ENCODE measurements around the gene BCAT1.
"Not testable (repeated sequence)": the region's sequence is repeated elsewhere in the genome, so short reads cannot be mapped to it uniquely, and the experiment has no call there.

BCAT1 gene

DNA sequence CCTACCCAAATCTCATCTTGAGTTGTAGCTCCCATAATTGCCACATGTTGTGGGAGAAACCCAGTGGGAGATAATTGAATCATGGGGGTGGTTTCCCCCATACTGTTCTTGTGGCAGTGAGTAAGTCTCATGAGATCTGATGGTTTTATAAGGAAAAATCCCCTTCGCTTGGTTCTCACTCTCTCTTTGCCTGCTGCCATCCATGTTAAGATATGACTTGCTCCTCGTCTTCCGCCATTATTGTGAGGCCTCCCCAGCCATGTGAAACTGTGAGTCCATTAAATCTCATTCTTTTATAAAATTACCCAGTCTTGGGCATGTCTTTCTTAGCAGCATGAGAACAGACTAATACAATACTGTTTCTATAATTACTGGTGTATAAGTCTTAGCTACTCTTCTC is 6.5 kb upstream of the BCAT1 start:
- no peaks in the 10 kb centered on the region for H3K27me3 ChIP-seq (ENCODE audit: control insufficient read depth, insufficient read depth, low read length)
- H3K36me3 ChIP-seq (ENCODE audit: control insufficient read depth, insufficient read depth, low read length) = no peaks in the 10 kb centered on the region
- peaks cover 2% of the 10 kb centered on the region for H3K4me1 ChIP-seq (ENCODE audit: control insufficient read depth, insufficient read depth, low read length)
- no peaks in the 10 kb centered on the region for H3K9me3 ChIP-seq (ENCODE audit: control insufficient read depth, insufficient read depth, low read length)
- no peak overlapping the region for H3K9ac ChIP-seq (ENCODE audit: low read depth, low read length)
- H3K4me3 ChIP-seq (ENCODE audit: low read depth, low read length) = no peak overlapping the region

DNA sequence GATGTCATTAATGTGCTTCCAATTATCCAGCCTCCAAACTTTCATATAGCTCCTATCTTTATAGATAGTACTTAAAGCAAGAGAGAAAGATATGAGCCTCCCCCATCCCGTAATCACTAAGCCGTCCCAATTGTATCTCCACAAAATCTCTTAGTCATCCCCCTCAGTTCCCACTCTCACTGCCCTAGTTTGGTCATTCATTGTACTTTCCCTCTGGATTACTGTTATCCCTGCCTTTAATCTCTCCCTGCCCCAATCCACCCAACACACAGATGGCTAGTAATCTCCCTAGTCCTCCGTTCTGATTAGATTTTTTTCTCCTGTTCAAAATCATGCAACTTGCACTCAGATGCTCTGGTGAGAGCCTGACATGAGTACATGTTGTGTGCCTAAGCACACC is 5.4 kb upstream of the BCAT1 start:
- Histone ChIP-seq H3K9ac (ENCODE audit: low read depth, low read length) (no peak overlapping the region), H3K36me3 (ENCODE audit: control insufficient read depth, insufficient read depth, low read length) (no peaks in the 10 kb centered on the region), H3K27me3 (ENCODE audit: control insufficient read depth, insufficient read depth, low read length) (no peaks in the 10 kb centered on the region), H3K9me3 (ENCODE audit: control insufficient read depth, insufficient read depth, low read length) (no peaks in the 10 kb centered on the region), H3K4me3 (ENCODE audit: low read depth, low read length) (no peak overlapping the region), H3K4me1 (ENCODE audit: control insufficient read depth, insufficient read depth, low read length) (peaks cover 2% of the 10 kb centered on the region)

DNA sequence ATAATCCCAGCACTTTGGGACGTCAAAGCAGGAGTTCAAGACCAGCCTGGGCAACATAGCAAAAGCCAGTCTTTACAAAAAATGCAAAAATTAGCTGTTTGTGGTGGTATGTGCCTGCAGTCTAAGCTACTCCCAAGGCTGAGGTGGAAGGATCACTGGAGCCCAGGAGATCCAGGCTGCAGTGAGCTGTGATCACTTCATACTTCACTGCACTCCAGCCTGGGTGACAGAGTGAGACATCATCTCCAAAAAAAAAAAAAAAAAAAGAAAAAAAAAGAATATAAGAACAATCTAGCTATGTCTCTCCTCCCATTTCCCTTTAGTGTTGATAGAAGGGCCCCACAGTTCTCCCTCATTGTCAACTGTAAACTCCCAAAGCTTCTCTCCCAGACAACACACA is 3.5 kb upstream of the BCAT1 start:
- H3K9me3 ChIP-seq (ENCODE audit: control insufficient read depth, insufficient read depth, low read length) = no peaks in the 10 kb centered on the region
- no peaks in the 10 kb centered on the region for H3K36me3 ChIP-seq (ENCODE audit: control insufficient read depth, insufficient read depth, low read length)
- no peak overlapping the region for H3K4me3 ChIP-seq (ENCODE audit: low read depth, low read length)
- peaks cover 2% of the 10 kb centered on the region for H3K4me1 ChIP-seq (ENCODE audit: control insufficient read depth, insufficient read depth, low read length)
- no peaks in the 10 kb centered on the region for H3K27me3 ChIP-seq (ENCODE audit: control insufficient read depth, insufficient read depth, low read length)
- no peak overlapping the region for H3K9ac ChIP-seq (ENCODE audit: low read depth, low read length)

DNA sequence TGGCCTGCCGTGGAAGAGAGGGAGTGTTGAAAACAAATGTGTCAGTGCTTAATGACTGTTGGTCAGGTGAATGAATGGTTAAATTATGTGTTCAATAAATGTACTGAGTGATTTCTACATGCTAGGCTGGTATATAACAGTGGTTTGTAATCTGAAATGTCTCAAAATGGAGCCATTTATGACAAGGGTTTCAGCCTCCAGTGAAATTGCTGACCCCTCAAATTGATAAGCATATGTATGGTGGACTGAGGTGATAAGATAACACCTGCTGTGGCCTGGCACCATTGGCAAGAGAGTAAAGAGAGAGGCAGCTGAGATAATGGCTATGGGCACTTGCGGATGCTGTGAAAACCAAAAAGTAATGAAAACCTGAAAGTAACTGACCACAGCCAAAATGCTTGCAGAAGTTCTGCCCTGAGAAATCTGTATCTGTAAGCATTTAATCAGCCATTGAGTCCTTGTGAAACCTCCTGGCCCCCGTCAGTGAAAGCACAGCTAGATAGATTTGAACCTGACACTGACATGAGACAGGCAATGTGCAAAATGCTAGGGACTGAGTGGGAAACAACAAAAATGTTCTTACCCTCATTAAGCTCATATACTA is 1.4 kb upstream of the BCAT1 start:
- Histone ChIP-seq H3K36me3 (ENCODE audit: control insufficient read depth, insufficient read depth, low read length) (no peaks in the 10 kb centered on the region), H3K4me1 (ENCODE audit: control insufficient read depth, insufficient read depth, low read length) (no peaks in the 10 kb centered on the region), H3K27me3 (ENCODE audit: control insufficient read depth, insufficient read depth, low read length) (no peaks in the 10 kb centered on the region), H3K9me3 (ENCODE audit: control insufficient read depth, insufficient read depth, low read length) (no peaks in the 10 kb centered on the region), H3K9ac (ENCODE audit: low read depth, low read length) (no peak overlapping the region), H3K4me3 (ENCODE audit: low read depth, low read length) (no peak overlapping the region)

DNA sequence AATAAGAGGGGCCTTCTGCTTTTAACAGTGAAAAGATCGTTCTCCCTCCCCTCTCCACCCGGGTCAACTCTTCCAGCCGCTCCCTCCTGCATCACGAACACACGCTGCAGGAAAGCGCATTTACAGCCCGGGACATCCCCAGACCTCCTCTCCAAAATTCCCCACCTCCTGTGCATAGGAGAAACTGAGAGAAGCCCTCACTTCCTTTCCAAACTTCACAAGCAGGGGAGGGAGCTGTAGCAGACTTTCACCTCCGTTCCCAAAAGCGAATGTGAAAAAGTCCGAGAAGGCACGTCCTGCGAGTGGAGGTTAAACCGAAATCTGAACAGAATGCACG is 513 bp downstream of the BCAT1 start:
- Histone ChIP-seq H3K4me1 (ENCODE audit: control insufficient read depth, insufficient read depth, low read length) (no peaks in the 10 kb centered on the region), H3K9ac (ENCODE audit: low read depth, low read length) (peak overlapping the region; percentile 96), H3K4me3 (ENCODE audit: low read depth, low read length) (peak overlapping the region; percentile 77), H3K27me3 (ENCODE audit: control insufficient read depth, insufficient read depth, low read length) (no peaks in the 10 kb centered on the region), H3K9me3 (ENCODE audit: control insufficient read depth, insufficient read depth, low read length) (no peaks in the 10 kb centered on the region), H3K36me3 (ENCODE audit: control insufficient read depth, insufficient read depth, low read length) (no peaks in the 10 kb centered on the region)

DNA sequence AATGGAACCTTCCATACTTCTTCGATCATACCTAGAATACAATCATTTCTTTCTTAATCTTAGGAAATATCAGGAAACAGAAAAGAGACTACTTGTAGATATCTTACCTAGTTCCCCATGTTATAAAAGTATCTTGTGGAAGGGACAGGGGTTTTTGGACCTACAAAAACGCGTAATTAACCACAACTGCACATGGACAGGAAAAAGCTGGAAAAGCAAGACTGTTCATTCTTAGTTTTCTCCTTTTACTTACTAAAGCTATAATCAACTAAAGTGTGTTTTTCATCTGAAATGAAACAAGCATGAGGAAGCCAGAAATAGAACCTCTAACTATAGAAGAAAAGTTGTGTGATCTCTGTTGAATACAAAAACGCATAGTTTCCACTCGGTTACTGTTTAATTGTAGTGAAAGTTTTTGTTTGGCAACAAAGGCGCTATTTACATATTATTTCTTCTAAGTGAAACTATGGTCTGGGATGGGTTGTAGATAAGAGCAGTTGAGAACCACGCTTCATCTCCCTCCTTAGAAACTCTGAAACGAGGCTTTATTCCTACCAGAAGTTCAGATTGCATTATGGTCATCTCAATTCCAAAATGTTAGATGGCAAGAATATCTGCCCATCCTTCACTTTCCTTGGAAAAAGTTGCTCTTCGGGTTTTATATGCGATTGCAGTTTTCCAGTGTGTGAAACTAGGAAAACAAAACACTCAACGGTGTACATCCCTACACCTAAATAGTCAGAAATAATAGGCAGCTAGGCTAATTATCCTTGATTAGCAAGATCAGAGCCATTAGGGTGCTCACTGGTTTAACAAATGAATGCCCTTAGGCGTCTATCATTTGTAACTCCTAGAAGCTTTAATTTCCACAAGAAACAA is 1.1 kb downstream of the BCAT1 start:
- Histone ChIP-seq H3K9me3 (ENCODE audit: control insufficient read depth, insufficient read depth, low read length) (no peaks in the 10 kb centered on the region), H3K36me3 (ENCODE audit: control insufficient read depth, insufficient read depth, low read length) (no peaks in the 10 kb centered on the region), H3K27me3 (ENCODE audit: control insufficient read depth, insufficient read depth, low read length) (no peaks in the 10 kb centered on the region), H3K9ac (ENCODE audit: low read depth, low read length) (peak overlapping the region; percentile 96), H3K4me1 (ENCODE audit: control insufficient read depth, insufficient read depth, low read length) (no peaks in the 10 kb centered on the region), H3K4me3 (ENCODE audit: low read depth, low read length) (peak overlapping the region; percentile 77)

DNA sequence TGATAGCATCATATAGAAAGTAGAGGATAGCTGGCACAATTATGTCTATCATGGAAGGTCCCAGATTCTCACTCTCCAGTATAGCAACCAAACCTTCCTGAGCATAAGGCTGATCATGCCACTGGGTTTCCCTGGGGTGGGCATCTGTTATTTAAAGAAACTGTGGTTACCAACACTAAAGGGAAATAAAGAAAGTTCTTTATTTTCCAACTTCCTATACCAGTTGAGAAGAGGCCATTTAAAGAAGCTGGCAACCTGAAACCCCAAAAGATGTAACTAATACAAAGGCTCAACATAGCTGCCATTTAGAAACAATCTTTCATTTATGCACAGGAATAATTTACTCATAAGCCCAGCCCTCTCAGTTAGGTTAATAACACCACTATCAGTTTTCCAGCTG is 3.1 kb downstream of the BCAT1 start:
- peaks cover 4% of the 10 kb centered on the region for H3K4me1 ChIP-seq (ENCODE audit: control insufficient read depth, insufficient read depth, low read length)
- no peak overlapping the region for H3K4me3 ChIP-seq (ENCODE audit: low read depth, low read length)
- H3K27me3 ChIP-seq (ENCODE audit: control insufficient read depth, insufficient read depth, low read length) = no peaks in the 10 kb centered on the region
- H3K9ac ChIP-seq (ENCODE audit: low read depth, low read length) = no peak overlapping the region
- no peaks in the 10 kb centered on the region for H3K36me3 ChIP-seq (ENCODE audit: control insufficient read depth, insufficient read depth, low read length)
- no peaks in the 10 kb centered on the region for H3K9me3 ChIP-seq (ENCODE audit: control insufficient read depth, insufficient read depth, low read length)

DNA sequence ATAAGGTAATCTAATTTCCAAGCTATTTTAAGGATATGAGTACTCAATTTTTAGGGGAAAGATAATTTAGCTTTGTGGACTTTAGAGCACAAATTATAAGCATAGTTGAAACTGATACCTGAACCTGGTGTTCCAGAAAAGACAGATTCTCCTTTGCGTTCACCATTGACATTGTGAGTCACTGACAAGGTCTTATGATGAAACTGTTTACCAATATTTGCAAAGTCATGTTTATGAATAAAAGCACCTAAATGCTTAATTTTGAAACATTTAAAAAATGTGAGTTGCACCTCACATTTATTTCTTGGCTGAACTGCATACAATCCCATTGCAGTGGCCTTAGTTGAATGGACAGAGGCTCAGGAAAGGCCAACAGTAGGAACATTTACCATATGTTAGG is 3.9 kb downstream of the BCAT1 start:
- no peak overlapping the region for H3K4me3 ChIP-seq (ENCODE audit: low read depth, low read length)
- no peaks in the 10 kb centered on the region for H3K27me3 ChIP-seq (ENCODE audit: control insufficient read depth, insufficient read depth, low read length)
- H3K36me3 ChIP-seq (ENCODE audit: control insufficient read depth, insufficient read depth, low read length) = no peaks in the 10 kb centered on the region
- no peaks in the 10 kb centered on the region for H3K9me3 ChIP-seq (ENCODE audit: control insufficient read depth, insufficient read depth, low read length)
- no peak overlapping the region for H3K9ac ChIP-seq (ENCODE audit: low read depth, low read length)
- H3K4me1 ChIP-seq (ENCODE audit: control insufficient read depth, insufficient read depth, low read length) = peaks cover 11% of the 10 kb centered on the region

DNA sequence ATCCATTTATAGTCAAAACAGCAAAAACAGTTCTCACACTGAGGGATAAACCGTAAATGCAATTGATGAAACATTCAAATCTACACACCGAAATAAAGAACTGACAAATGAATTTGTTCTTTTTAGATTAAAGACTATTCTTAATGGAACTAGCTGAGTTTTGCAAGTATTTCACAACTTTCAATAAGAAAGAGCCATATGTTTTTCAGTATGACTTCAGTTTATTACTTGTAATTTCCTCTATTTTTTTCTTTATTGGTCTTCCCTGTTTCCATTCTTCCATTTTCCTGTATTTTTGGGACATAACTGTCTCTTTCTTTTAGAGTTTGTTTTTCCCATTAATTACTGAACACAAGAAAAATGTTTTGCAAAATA is 4.3 kb downstream of the BCAT1 start:
- H3K4me1 ChIP-seq (ENCODE audit: control insufficient read depth, insufficient read depth, low read length) = peaks cover 11% of the 10 kb centered on the region
- no peaks in the 10 kb centered on the region for H3K9me3 ChIP-seq (ENCODE audit: control insufficient read depth, insufficient read depth, low read length)
- H3K36me3 ChIP-seq (ENCODE audit: control insufficient read depth, insufficient read depth, low read length) = no peaks in the 10 kb centered on the region

DNA sequence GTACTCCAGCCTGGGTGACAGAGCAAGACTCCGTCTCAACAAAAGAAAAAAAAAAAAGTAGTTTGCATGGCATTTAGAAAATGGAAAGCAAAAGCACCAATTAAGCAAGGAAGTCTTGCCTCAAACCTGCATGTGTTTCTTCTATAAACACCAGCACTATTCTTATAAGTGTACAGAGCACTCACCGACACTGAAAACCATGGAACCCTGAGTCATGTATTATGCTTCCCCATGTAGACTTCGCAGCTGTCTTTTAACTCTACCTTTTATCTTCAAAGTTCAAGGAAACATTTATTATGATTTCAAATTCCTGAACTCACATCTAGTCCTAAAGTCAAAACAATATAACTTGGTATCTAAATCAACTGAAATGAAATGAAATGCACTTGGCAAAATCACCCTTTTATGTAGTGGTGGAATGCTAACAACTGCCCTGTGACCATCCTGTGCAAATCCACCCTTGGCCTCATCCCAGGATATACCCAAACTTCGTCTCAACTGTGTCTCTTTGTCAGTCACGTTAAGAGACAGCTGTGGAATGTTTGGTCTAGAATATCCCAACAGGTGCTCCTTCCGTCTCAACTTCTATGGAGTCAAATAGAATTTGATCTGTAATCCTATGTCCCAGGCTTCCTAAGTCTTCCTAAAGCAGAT is 4.8 kb downstream of the BCAT1 start:
- no peak overlapping the region for H3K4me3 ChIP-seq (ENCODE audit: low read depth, low read length)

More for the DNA sequence above, 4.3 kb downstream of the BCAT1 start:
- H3K9ac ChIP-seq (ENCODE audit: low read depth, low read length) = no peak overlapping the region
- no peaks in the 10 kb centered on the region for H3K27me3 ChIP-seq (ENCODE audit: control insufficient read depth, insufficient read depth, low read length)
- no peak overlapping the region for H3K4me3 ChIP-seq (ENCODE audit: low read depth, low read length)

DNA sequence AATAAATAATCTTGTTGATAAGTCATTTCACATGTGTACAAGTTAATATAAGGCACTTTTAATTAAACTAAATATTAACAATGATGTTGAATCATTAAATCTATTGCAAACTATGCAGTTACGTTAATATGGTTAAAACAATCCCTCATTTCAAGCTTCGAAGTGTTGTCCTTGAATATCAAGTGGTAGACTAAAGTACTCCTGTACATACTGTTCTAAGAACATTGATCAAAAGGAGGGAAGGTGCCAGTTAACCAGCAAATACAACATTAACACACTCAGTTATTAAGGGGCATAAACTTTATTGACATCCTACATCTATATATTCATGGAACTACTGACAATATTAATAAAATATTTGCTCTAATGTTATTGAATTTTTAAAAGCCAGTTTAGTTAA is 8.7 kb downstream of the BCAT1 start:
- Histone ChIP-seq H3K4me1 (ENCODE audit: control insufficient read depth, insufficient read depth, low read length) (peaks cover 11% of the 10 kb centered on the region), H3K9me3 (ENCODE audit: control insufficient read depth, insufficient read depth, low read length) (no peaks in the 10 kb centered on the region), H3K27me3 (ENCODE audit: control insufficient read depth, insufficient read depth, low read length) (no peaks in the 10 kb centered on the region), H3K4me3 (ENCODE audit: low read depth, low read length) (no peak overlapping the region), H3K36me3 (ENCODE audit: control insufficient read depth, insufficient read depth, low read length) (no peaks in the 10 kb centered on the region), H3K9ac (ENCODE audit: low read depth, low read length) (no peak overlapping the region)

More for the DNA sequence above, 4.8 kb downstream of the BCAT1 start:
- H3K27me3 ChIP-seq (ENCODE audit: control insufficient read depth, insufficient read depth, low read length) = no peaks in the 10 kb centered on the region
- no peaks in the 10 kb centered on the region for H3K9me3 ChIP-seq (ENCODE audit: control insufficient read depth, insufficient read depth, low read length)
- no peak overlapping the region for H3K9ac ChIP-seq (ENCODE audit: low read depth, low read length)
- peaks cover 11% of the 10 kb centered on the region for H3K4me1 ChIP-seq (ENCODE audit: control insufficient read depth, insufficient read depth, low read length)
- H3K36me3 ChIP-seq (ENCODE audit: control insufficient read depth, insufficient read depth, low read length) = no peaks in the 10 kb centered on the region

DNA sequence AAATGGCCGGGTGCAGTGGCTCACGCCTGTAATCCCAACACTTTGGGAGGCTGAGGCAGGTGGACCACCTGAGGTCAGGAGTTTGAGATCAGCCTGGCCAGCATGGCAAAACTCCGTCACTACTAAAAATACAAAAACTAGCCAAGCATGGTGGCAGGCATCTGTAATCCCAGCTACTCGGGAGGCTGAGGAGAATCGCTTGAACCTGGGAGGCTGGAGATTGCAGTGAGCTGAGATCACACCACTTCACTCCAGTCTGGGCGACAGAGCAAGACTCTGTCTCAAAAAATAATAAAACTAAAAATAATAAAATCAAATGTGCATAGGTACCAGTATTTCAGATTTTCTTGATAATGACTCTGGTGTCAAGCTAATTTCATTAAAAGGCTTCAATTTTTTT is 9.3 kb downstream of the BCAT1 start:
- H3K9ac ChIP-seq (ENCODE audit: low read depth, low read length) = not testable (repeated sequence)

More for the DNA sequence above, 9.3 kb downstream of the BCAT1 start:
- peaks cover 11% of the 10 kb centered on the region for H3K4me1 ChIP-seq (ENCODE audit: control insufficient read depth, insufficient read depth, low read length)
- H3K36me3 ChIP-seq (ENCODE audit: control insufficient read depth, insufficient read depth, low read length); H3K27me3 ChIP-seq (ENCODE audit: control insufficient read depth, insufficient read depth, low read length); H3K4me3 ChIP-seq (ENCODE audit: low read depth, low read length); H3K9me3 ChIP-seq (ENCODE audit: control insufficient read depth, insufficient read depth, low read length): not testable (repeated sequence)

All from iPS-15b (cell line).